RWPE1 (cell line): Measurements from ENCODE around the gene FEZ2.

ENCODE experiments used
- CTCF ChIA-PET: fragments of 350-600 bp; sonication (Branson Sonifier 250); formaldehyde crosslinking; extraction: SDS; loops from one replicate; lab custom pipeline; 2021; lab: Yijun Ruan, JAX
- POLR2A ChIA-PET: fragments of 400-600 bp; formaldehyde crosslinking; extraction: SDS; loops from one replicate; lab custom pipeline; 2020; ENCODE audit warnings: antibody characterized with exemption; ENCODE audit not compliant: low non-redundant PET; lab: Yijun Ruan, JAX
- DNase-seq: peaks from one replicate; pipeline ENCODE4 v3.0.0; 2012; ENCODE audit warnings: low spot score
- H3K27ac ChIP-seq: fragments of 450-650 bp; 2 replicates; pipeline ENCODE4 v1.5.1; 2017
- CTCF ChIP-seq: fragments of 450-650 bp; conservative IDR thresholded peaks from 2 replicates; pipeline ENCODE4 v1.5.1; 2017; ENCODE audit warnings: low read depth, mild to moderate bottlenecking

Gene FEZ2

GRCh38 chr2:36561237-36561944, 36.6 kb downstream of the FEZ2 start:
- H3K27ac ChIP-seq, result peak overlapping the region; percentile 79
- no peak for TF ChIP-seq CTCF
- ChIA-PET CTCF (interaction anchor here (0.7 kb wide), 1 partner anchor 207 kb away, joined by 3 read pairs; no protein-coding TSS in a partner anchor), POLR2A (no interaction called here)
- DNase-seq, result peak; percentile 83

GRCh38 chr2:36560726-36561125, 37.2 kb downstream of the FEZ2 start:
- CTCF ChIA-PET, result interaction anchor here (0.7 kb wide), 1 partner anchor 206 kb away, joined by 3 read pairs; no protein-coding TSS in a partner anchor
- POLR2A ChIA-PET, result no interaction called here
- no peak for DNase-seq
- no peak for TF ChIP-seq CTCF
- no peak overlapping the region for H3K27ac ChIP-seq

GRCh38 chr2:36559221-36559942, 38.6 kb downstream of the FEZ2 start:
- no peak for TF ChIP-seq CTCF
- no peak for DNase-seq
- no peak overlapping the region for H3K27ac ChIP-seq
- CTCF ChIA-PET, result no interaction called here
- POLR2A ChIA-PET, result no interaction called here

- no peak for TF ChIP-seq CTCF
- POLR2A ChIA-PET, result no interaction called here
- CTCF ChIA-PET, result no interaction called here
- DNase-seq, result no peak
- no peak overlapping the region for H3K27ac ChIP-seq
Observed at GRCh38 chr2:36556842-36557241, 41.1 kb downstream of the FEZ2 start.

- no peak overlapping the region for H3K27ac ChIP-seq
- TF ChIP-seq CTCF, result no peak
- no peak for DNase-seq
- ChIA-PET POLR2A (no interaction called here), CTCF (no interaction called here)
Observed at GRCh38 chr2:36555789-36556188, 42.2 kb downstream of the FEZ2 start.

GRCh38 chr2:36554531-36554930, 43.4 kb downstream of the FEZ2 start:
- ChIA-PET POLR2A (no interaction called here), CTCF (no interaction called here)
- no peak for DNase-seq
- TF ChIP-seq CTCF, result no peak
- no peak overlapping the region for H3K27ac ChIP-seq
